ENCODE measurements around the gene PSMB1. TPM values are rescaled to one million over a fixed set of nuclear protein-coding genes. Genes with fewer than 3 reads are reported as not detected.
A peak's percentile ranks its signal among the peaks of the same experiment; 100 is the strongest.

The PSMB1 gene
- total and polyA plus RNA-seq, 4 donors = 118 to 365 (median 228) TPM

DNA sequence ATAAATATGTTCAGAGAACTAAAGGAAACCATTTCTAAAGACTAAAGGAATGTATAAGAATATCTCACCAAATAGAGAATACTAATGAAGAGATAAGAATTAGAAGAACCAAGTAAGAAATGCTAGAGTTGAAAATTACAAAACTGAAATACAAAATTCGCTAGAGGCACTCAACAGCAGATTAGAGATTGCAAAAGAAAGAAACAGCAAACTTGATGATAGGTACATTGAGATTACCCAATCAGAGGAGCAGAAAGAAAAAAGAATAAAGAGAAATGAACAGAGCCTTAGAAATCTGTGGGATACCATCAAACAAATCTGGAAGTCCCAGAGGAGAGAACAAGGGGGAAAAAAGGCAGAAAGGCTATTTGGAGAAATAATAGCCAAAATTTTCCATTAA, 37.6 kb upstream of the PSMB1 start:
- no peaks in the 10 kb centered on the region for H3K36me3 ChIP-seq (ENCODE audit: control insufficient read depth in 4 of 4, insufficient read depth in 4 of 4, low read length in 4 of 4)
- TF ChIP-seq, protein P1, sequence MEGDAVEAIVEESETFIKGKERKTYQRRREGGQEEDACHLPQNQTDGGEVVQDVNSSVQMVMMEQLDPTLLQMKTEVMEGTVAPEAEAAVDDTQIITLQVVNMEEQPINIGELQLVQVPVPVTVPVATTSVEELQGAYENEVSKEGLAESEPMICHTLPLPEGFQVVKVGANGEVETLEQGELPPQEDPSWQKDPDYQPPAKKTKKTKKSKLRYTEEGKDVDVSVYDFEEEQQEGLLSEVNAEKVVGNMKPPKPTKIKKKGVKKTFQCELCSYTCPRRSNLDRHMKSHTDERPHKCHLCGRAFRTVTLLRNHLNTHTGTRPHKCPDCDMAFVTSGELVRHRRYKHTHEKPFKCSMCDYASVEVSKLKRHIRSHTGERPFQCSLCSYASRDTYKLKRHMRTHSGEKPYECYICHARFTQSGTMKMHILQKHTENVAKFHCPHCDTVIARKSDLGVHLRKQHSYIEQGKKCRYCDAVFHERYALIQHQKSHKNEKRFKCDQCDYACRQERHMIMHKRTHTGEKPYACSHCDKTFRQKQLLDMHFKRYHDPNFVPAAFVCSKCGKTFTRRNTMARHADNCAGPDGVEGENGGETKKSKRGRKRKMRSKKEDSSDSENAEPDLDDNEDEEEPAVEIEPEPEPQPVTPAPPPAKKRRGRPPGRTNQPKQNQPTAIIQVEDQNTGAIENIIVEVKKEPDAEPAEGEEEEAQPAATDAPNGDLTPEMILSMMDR (IDR thresholded peaks at IDR 0.05; ENCODE audit: control extremely low read depth, extremely low read depth) = no peak
- no peaks in the 10 kb centered on the region for H3K4me1 ChIP-seq (ENCODE audit: control insufficient read depth in 5 of 5, insufficient read depth in 5 of 5, low read length in 5 of 5)
- H3K9ac ChIP-seq (ENCODE audit: insufficient read depth in 1 of 2, low read length in 2 of 2) = no peak overlapping the region
- H3K9me3 ChIP-seq (ENCODE audit: control insufficient read depth in 4 of 4, insufficient read depth in 3 of 4, low read length in 3 of 4) = peaks cover 0 to 5% (median 3%) of the 10 kb centered on the region in 4 donors
- no peak overlapping the region for H3K4me3 ChIP-seq
- ATAC-seq (ENCODE audit: insufficient read depth, low FRiP score) = no peak
- WGBS, 2 donors = 78 to 95% methylated on average over 1 of the region's 1 CpG
- H3K27ac ChIP-seq (ENCODE audit: low read depth in 1 of 2, low read length in 1 of 2) = no peak overlapping the region
- DNase-seq = no peak
- no peaks in the 10 kb centered on the region for H3K27me3 ChIP-seq (ENCODE audit: control insufficient read depth in 3 of 3, insufficient read depth in 3 of 3, low read length in 2 of 3)

DNA sequence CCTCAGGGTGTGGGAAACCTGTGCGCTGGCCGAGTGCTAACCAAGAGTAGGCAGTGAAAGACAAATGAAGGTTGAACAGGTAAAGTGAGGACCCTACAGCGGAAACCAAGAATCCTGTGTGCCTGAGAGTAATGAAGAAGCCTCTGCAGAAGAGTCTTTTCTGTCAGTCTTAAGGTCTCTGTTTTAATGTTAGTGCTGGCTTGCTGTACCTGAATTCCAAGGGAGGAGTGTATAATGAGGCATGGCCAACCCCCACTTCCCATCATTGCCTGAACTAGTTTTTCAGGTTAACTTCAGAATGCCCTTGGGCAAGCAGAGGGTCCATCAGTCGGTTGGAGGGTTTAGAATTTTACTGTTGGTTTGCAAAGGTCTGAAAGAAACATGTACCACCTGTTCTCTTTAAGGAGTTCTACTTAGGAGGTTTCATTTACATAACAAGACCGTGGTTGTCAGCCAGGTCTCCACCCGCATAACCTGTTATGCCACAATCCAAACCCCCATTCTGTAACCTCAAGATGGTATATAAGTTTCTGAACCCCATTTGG, 31.9 kb upstream of the PSMB1 start:
- Histone ChIP-seq H3K27me3 (ENCODE audit: control insufficient read depth in 3 of 3, insufficient read depth in 3 of 3, low read length in 2 of 3) (no peaks in the 10 kb centered on the region), H3K9ac (ENCODE audit: insufficient read depth in 1 of 2, low read length in 2 of 2) (peak overlapping the region; percentile 43 to 70), H3K9me3 (ENCODE audit: control insufficient read depth in 4 of 4, insufficient read depth in 3 of 4, low read length in 3 of 4) (no peaks in the 10 kb centered on the region), H3K27ac (ENCODE audit: low read depth in 1 of 2, low read length in 1 of 2) (peak overlapping the region; percentile 82 to 94), H3K4me1 (ENCODE audit: control insufficient read depth in 5 of 5, insufficient read depth in 5 of 5, low read length in 5 of 5) (peaks cover 0 to 16% (median 1%) of the 10 kb centered on the region in 5 donors), H3K4me3 (peak overlapping the region; percentile 100), H3K36me3 (ENCODE audit: control insufficient read depth in 4 of 4, insufficient read depth in 4 of 4, low read length in 4 of 4) (peaks cover 0 to 19% (median 11%) of the 10 kb centered on the region in 4 donors)
- 7 to 8% methylated on average over 6 of the region's 6 CpGs for WGBS, 2 donors
- TF ChIP-seq, protein P1 (IDR thresholded peaks at IDR 0.05; ENCODE audit: control extremely low read depth, extremely low read depth) = no peak
- ATAC-seq (ENCODE audit: insufficient read depth, low FRiP score) (peak; percentile 30), DNase-seq (peak; percentile 40 to 59 (median 43))

GRCh38 chr6:170584181-170584953, 31.3 kb upstream of the PSMB1 start, which contains the start of gene PDCD2:
Gene PDCD2, minus strand, starts transcription at chr6:170584637. Its CDS starts 56 bp downstream, at chr6:170584581.
- 0% methylated on average over 63 to 81 of the region's 81 CpGs for WGBS, 2 donors

More at GRCh38 chr6:170584181-170584953, 31.3 kb upstream of the PSMB1 start, which contains the start of gene PDCD2:
- DNase-seq (peak; percentile 90 to 95 (median 91)), ATAC-seq (ENCODE audit: insufficient read depth, low FRiP score) (peak; percentile 97)
- Histone ChIP-seq H3K9me3 (ENCODE audit: control insufficient read depth in 4 of 4, insufficient read depth in 3 of 4, low read length in 3 of 4) (no peaks in the 10 kb centered on the region), H3K9ac (ENCODE audit: insufficient read depth in 1 of 2, low read length in 2 of 2) (peak within 1 kb of the TSS; percentile 68 to 70), H3K27me3 (ENCODE audit: control insufficient read depth in 3 of 3, insufficient read depth in 3 of 3, low read length in 2 of 3) (no peaks in the 10 kb centered on the region), H3K4me3 (peak within 1 kb of the TSS; percentile 100), H3K36me3 (ENCODE audit: control insufficient read depth in 4 of 4, insufficient read depth in 4 of 4, low read length in 4 of 4) (peaks cover 2 to 19% (median 12%) of the 10 kb centered on the region in 4 donors), H3K27ac (ENCODE audit: low read depth in 1 of 2, low read length in 1 of 2) (peak within 1 kb of the TSS; percentile 82 to 94), H3K4me1 (ENCODE audit: control insufficient read depth in 5 of 5, insufficient read depth in 5 of 5, low read length in 5 of 5) (peaks cover 0 to 16% (median 1%) of the 10 kb centered on the region in 5 donors)
- TF ChIP-seq, protein P1 (IDR thresholded peaks at IDR 0.05; ENCODE audit: control extremely low read depth, extremely low read depth) = no peak

Measured in lung (tissue), 12 donors.